CD14-positive monocyte (primary cell): ENCODE data around the gene AMZ1. TPM values are rescaled to one million over a fixed set of nuclear protein-coding genes. Genes with fewer than 3 reads are reported as not detected.
A peak's percentile ranks its signal among the peaks of the same experiment; 100 is the strongest.
"Not testable (repeated sequence)": the region's sequence is repeated elsewhere in the genome, so short reads cannot be mapped to it uniquely, and the experiment has no call there.

Source experiments
- DNase-seq, 3 donors: peaks; one replicate each; pipeline ENCODE4 v3.0.0-alpha.2; 2011 to 2022
- H2AFZ ChIP-seq: 2 replicates; pipeline ENCODE4 v1.6.0; 2012; ENCODE audit warnings: mild to moderate bottlenecking, low read depth, low read length, inconsistent platforms; ENCODE audit not compliant: insufficient read depth, poor library complexity, severe bottlenecking
- H3K27ac ChIP-seq, 2 donors: 1 replicate in 1 of 2; 2 replicates in 1 of 2; pipeline ENCODE4 v1.5.1; 2012 to 2013; ENCODE audit warnings: low read length in 2 of 2, control low read depth in 1 of 2, inconsistent platforms in 1 of 2, low read depth in 1 of 2, mild to moderate bottlenecking in 1 of 2
- H3K27me3 ChIP-seq, 2 donors: one replicate each; pipeline versions ENCODE4 v1.6.0 to v1.6.1; 2011 to 2013; ENCODE audit warnings: low read length in 2 of 2; ENCODE audit not compliant: control insufficient read depth in 2 of 2, insufficient read depth in 2 of 2
- H3K36me3 ChIP-seq, 2 donors: replicated peaks in 1 of 2; 1 replicate in 1 of 2; 2 replicates in 1 of 2; pipeline versions ENCODE4 v1.5.1 to v1.6.1; 2012 to 2013; ENCODE audit warnings: low read length in 2 of 2, control low read depth in 1 of 2, inconsistent platforms in 1 of 2, mild to moderate bottlenecking in 1 of 2; ENCODE audit not compliant: insufficient read depth in 2 of 2, control insufficient read depth in 1 of 2
- H3K4me1 ChIP-seq, 2 donors: 1 replicate in 1 of 2; 2 replicates in 1 of 2; pipeline versions ENCODE4 v1.5.1 to v1.6.1; 2012 to 2013; ENCODE audit warnings: low read length in 2 of 2, control low read depth in 1 of 2, inconsistent platforms in 1 of 2, mild to moderate bottlenecking in 1 of 2, moderate library complexity in 1 of 2; ENCODE audit not compliant: insufficient read depth in 2 of 2, control insufficient read depth in 1 of 2
- H3K4me2 ChIP-seq: replicated peaks from 2 replicates; pipeline ENCODE3; 2012; ENCODE audit warnings: low read length, moderate library complexity, mild to moderate bottlenecking; ENCODE audit not compliant: poor library complexity, severe bottlenecking; ENCODE audit errors: extremely low read depth
- H3K4me3 ChIP-seq, 3 experiments: fragments of 200-600 bp in 1 of 3; sonication (generic) in 1 of 3; replicated peaks in 1 of 3; 1 replicate in 2 of 3; 2 replicates in 1 of 3; pipeline ENCODE4 v1.5.1; 2011 to 2013; ENCODE audit warnings: low read length in 3 of 3, mild to moderate bottlenecking in 3 of 3, control low read depth in 2 of 3, low read depth in 2 of 3, inconsistent platforms in 1 of 3, moderate library complexity in 1 of 3
- H3K79me2 ChIP-seq: 2 replicates; pipeline ENCODE4 v1.6.0; 2012; ENCODE audit warnings: mild to moderate bottlenecking, control low read depth, inconsistent platforms, low read length, moderate library complexity; ENCODE audit not compliant: insufficient read depth
- H3K9ac ChIP-seq: 2 replicates; pipeline ENCODE4 v1.6.0; 2017; ENCODE audit warnings: low read length, mild to moderate bottlenecking; ENCODE audit not compliant: insufficient read depth, poor library complexity, severe bottlenecking
- H3K9me3 ChIP-seq, 2 donors: replicated peaks in 1 of 2; 1 replicate in 1 of 2; 2 replicates in 1 of 2; pipeline versions ENCODE4 v1.5.1 to v1.6.1; 2012 to 2013; ENCODE audit warnings: low read length in 2 of 2, control low read depth in 1 of 2; ENCODE audit not compliant: control insufficient read depth in 1 of 2, insufficient read depth in 1 of 2
- H4K20me1 ChIP-seq: 2 replicates; pipeline ENCODE4 v1.6.0; 2012; ENCODE audit warnings: mild to moderate bottlenecking, low read length, control low read depth, moderate library complexity; ENCODE audit not compliant: insufficient read depth
- H3K27ac Mint-ChIP-seq, 7 donors: one replicate each; pipeline ENCODE4 v1.8.0; 2020; ENCODE audit warnings: mild to moderate bottlenecking in 7 of 7, mixed read lengths in 7 of 7, moderate library complexity in 6 of 7, inconsistent platforms in 2 of 7
- H3K27me3 Mint-ChIP-seq, 3 donors: one replicate each; pipeline ENCODE4 v1.8.0; 2021 to 2022; ENCODE audit warnings: low read depth in 3 of 3, mild to moderate bottlenecking in 3 of 3, mixed read lengths in 3 of 3, moderate library complexity in 3 of 3, inconsistent platforms in 1 of 3
- H3K36me3 Mint-ChIP-seq, 2 donors: one replicate each; pipeline ENCODE4 v1.8.0; 2020; ENCODE audit warnings: mixed read lengths in 2 of 2, inconsistent platforms in 1 of 2, mild to moderate bottlenecking in 1 of 2
- H3K4me1 Mint-ChIP-seq: one replicate; pipeline ENCODE4 v1.8.0; 2020; ENCODE audit warnings: mild to moderate bottlenecking, mixed read lengths
- H3K4me3 Mint-ChIP-seq, 2 donors: one replicate each; pipeline ENCODE4 v1.8.0; 2020; ENCODE audit warnings: mild to moderate bottlenecking in 2 of 2, mixed read lengths in 2 of 2, moderate library complexity in 1 of 2
- H3K9me3 Mint-ChIP-seq, 7 donors: one replicate each; pipeline ENCODE4 v1.8.0; 2020 to 2022; ENCODE audit warnings: mixed read lengths in 7 of 7, mild to moderate bottlenecking in 6 of 7, moderate library complexity in 6 of 7, inconsistent platforms in 2 of 7
- WGBS: methylation state at CpG from one replicate; pipeline ENCODE4 v1.1.5; 2013; ENCODE audit warnings: missing lambda C conversion rate; ENCODE audit not compliant: insufficient coverage; 5-methylcytosine and 5-hydroxymethylcytosine counted together
- intact Hi-C, 2 donors: fragments of 100-400 bp; cut with micrococcal nuclease; formaldehyde crosslinking; loops; one replicate each; pipeline versions ENCODE4 v1.15.0 to v1.15.1; 2023
- polyA plus RNA-seq, 3 donors: library from polyadenylated mRNA; depleted of rRNA in 1 of 3; unstranded in 2 of 3; stranded (reverse) in 1 of 3; fragments of 300-500 nt in 2 of 3; fragments of >200 nt in 1 of 3; fragmentation: Illumina TruSeq in 2 of 3; gene quantifications; 1 replicate in 2 of 3; 2 replicates in 1 of 3; pipeline ENCODE4 v1.2.3, GENCODE V29; 2012 to 2021
- TF ChIP-seq, protein P1 (sequence below): fragments of 200-600 bp; IDR thresholded peaks from one replicate; pipeline ENCODE4 v1.8.0; 2022; ENCODE audit warnings: antibody characterized with exemption, mild to moderate bottlenecking

The AMZ1 gene
- polyA plus RNA-seq, 3 donors = 0.09 to 0.25 (median 0.14) TPM

DNA sequence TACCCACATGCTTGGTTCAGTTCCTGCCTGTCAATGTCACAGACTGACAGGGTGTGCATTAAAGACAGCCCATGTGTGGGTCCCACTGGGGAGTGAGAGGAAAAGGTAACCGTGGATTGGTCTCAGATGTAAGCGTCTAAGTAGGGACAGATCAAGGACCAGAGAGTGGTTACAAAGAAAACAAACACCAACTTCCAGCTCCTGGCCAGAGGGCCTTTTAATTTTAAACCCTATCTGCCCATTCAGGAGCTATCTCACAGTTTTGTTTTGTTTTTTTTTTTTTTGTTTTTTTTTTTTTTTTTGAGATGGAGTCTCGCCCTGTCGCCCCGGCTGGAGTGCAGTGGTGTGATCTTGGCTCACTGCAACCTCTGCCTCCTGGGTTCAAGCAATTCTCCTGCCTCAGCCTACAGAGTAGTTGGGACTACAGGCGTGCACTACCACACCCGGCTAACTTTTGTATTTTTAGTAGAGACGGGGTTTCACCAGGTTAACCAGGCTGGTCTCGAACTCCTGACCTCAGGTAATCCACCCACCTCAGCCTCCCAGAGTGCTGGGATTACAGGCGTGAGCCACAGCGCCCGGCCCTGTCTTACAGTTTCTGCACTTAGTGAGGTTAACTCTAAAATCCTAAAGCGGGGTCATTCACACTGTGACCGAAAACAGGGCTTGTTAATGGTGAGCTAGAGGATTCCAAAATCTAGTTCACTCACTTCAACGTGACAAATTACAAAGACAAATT is 49.2 kb downstream of the AMZ1 start:
- H3K9me3 ChIP-seq, H3K4me3 ChIP-seq, H4K20me1 ChIP-seq, H3K36me3 ChIP-seq, H3K9me3 Mint-ChIP-seq, H3K27me3 ChIP-seq, H3K9ac ChIP-seq, H2AFZ ChIP-seq, DNase-seq, H3K4me2 ChIP-seq: not testable (repeated sequence)
- Mint-ChIP-seq H3K36me3 (peaks cover 39 to 41% of the 10 kb centered on the region in 2 donors), H3K27ac (peak overlapping the region; percentile 76 to 97 (median 93)), H3K4me3 (peak overlapping the region in 1 of 2 donors; percentile 55), H3K27me3 (peaks cover 0 to 10% (median 3%) of the 10 kb centered on the region in 3 donors), H3K4me1 (peaks cover 65% of the 10 kb centered on the region)
- intact Hi-C loops = loop anchor here (5.0 to 10.0 kb wide), 3 partner anchors 35 to 125 kb away; partner anchors contain the start of gene GNA12 (in 1 of the 2)
- peak overlapping the region; percentile 74 to 80 for H3K27ac ChIP-seq
- H3K79me2 ChIP-seq = peaks cover 10% of the 10 kb centered on the region
- WGBS = 100% methylated on average over 3 of the region's 15 CpGs
- H3K4me1 ChIP-seq = peaks cover 65 to 66% of the 10 kb centered on the region in 2 donors

DNA sequence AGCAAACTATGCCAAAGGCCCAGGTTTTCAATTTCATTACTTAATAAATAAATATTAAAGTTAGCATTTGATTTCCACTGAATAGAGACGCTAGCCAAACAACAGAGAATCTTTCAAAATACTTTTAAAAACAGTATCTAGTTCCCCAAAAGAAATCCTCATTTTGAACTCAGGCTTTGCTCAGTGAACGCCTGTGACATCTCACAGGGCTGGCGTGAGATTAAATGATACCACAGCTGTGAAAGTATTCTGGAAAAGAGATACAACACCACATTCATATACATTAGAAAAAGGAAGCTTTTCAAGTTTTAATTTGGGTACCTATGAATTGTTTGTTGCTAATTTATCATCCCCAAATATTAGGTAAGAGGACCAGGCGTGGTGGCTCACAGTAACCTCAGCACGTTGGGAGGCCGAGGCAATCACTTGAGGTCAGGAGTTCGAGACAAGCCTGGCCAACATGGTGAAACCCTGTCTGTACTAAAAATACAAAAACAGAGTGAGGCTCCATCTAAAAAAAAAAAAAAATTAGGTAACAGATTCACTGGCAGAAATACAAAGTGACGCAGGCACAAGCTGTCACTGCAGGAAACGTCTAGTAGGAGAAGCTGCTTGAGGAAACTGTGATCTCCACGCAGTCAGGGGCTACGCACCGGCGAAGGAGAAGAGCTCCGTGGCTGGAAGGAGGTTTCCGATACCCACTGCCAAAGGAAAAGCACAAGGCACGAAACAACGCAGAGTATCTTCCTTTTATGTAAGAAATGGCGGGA is 50.0 kb downstream of the AMZ1 start:
- DNase-seq = peak; percentile 81 to 91 (median 86)
- H3K9me3 Mint-ChIP-seq = peaks cover 0 to 9% (median 4%) of the 10 kb centered on the region in 7 donors
- H3K36me3 Mint-ChIP-seq = peaks cover 37 to 41% of the 10 kb centered on the region in 2 donors
- H4K20me1 ChIP-seq = no peaks in the 10 kb centered on the region
- peaks cover 0 to 10% (median 3%) of the 10 kb centered on the region in 3 donors for H3K27me3 Mint-ChIP-seq
- H3K27ac ChIP-seq = peak overlapping the region; percentile 74 to 80
- peak overlapping the region; percentile 11 to 57 (median 23) for H3K4me3 ChIP-seq
- peak overlapping the region; percentile 83 to 93 for H3K4me3 Mint-ChIP-seq
- intact Hi-C loops = loop anchor here (5.0 to 10.0 kb wide), 3 partner anchors 34 to 124 kb away; partner anchors contain the start of gene GNA12 (in 1 of the 2)
- TF ChIP-seq, protein P1, sequence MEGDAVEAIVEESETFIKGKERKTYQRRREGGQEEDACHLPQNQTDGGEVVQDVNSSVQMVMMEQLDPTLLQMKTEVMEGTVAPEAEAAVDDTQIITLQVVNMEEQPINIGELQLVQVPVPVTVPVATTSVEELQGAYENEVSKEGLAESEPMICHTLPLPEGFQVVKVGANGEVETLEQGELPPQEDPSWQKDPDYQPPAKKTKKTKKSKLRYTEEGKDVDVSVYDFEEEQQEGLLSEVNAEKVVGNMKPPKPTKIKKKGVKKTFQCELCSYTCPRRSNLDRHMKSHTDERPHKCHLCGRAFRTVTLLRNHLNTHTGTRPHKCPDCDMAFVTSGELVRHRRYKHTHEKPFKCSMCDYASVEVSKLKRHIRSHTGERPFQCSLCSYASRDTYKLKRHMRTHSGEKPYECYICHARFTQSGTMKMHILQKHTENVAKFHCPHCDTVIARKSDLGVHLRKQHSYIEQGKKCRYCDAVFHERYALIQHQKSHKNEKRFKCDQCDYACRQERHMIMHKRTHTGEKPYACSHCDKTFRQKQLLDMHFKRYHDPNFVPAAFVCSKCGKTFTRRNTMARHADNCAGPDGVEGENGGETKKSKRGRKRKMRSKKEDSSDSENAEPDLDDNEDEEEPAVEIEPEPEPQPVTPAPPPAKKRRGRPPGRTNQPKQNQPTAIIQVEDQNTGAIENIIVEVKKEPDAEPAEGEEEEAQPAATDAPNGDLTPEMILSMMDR = no peak
- no peaks in the 10 kb centered on the region for H3K27me3 ChIP-seq
- H3K27ac Mint-ChIP-seq = peak overlapping the region; percentile 88 to 97 (median 93)
- H3K4me1 Mint-ChIP-seq = peaks cover 59% of the 10 kb centered on the region
- H2AFZ ChIP-seq = no peak overlapping the region
- H3K79me2 ChIP-seq = peaks cover 10% of the 10 kb centered on the region
- WGBS = 0% methylated on average over 9 of the region's 18 CpGs
- H3K4me2 ChIP-seq = peak overlapping the region; percentile 57
- H3K9ac ChIP-seq = peak overlapping the region; percentile 51
- no peaks in the 10 kb centered on the region for H3K36me3 ChIP-seq
- peaks cover 62 to 63% of the 10 kb centered on the region in 2 donors for H3K4me1 ChIP-seq
- H3K9me3 ChIP-seq = no peaks in the 10 kb centered on the region
